GM19025 (cell line): ENCODE results near the gene ITFG1.
"Not testable (repeated sequence)": the region's sequence is repeated elsewhere in the genome, so short reads cannot be mapped to it uniquely, and the experiment has no call there.

Experiments used
- ATAC-seq: cut with Tn5 transposase; IDR thresholded peaks from one replicate; pipeline ENCODE4 v1.9.1; 2021; ENCODE audit warnings: mild to moderate bottlenecking, low read depth, moderate library complexity; ENCODE audit not compliant: unreplicated experiment

ITFG1 gene

DNA sequence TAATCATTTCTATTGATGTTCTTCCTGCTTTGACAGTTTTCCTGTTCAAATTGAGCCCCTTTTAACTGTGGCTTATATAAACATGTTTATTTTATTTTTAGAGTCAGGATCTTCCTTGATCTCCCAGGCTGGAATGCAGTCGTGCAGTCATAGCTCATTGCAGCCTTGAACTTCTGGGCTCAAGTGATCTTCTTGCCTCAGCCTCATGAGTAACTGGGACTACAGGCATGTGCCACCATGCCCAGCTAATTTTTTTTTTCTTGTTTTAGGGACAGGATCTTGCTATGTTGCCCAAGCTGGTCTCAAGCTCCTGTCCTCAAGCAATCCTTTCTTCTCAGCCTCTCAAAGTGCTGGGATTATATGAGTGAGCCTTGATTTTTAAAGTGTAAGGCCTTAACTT lies 14.9 kb upstream of the ITFG1 start:
- ATAC-seq = no peak

- no peak for ATAC-seq
Observed at GRCh38 chr16:47473792-47474191, 12.9 kb upstream of the ITFG1 start.

DNA sequence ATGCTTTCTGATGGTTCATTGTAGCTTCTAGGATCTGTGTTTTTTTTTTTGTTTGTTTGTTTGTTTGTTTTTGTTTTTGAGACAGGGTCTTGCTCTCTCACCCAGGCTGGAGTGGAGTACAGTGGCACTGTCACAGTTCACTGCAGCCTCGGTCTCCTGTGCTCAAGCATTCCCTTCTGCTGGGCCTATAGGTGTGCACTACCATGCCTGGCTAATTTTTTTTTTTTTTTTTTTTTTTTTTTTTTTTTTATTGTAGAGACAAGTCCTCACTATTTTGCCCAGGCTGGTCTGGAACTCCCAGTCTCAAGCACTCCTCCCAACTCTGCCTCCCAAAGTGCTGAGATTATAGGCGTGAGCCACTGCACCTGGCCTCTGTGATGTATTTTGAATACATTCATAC lies 12.1 kb upstream of the ITFG1 start:
- not testable (repeated sequence) for ATAC-seq

- ATAC-seq = no peak
Observed at GRCh38 chr16:47470810-47471209, 9.9 kb upstream of the ITFG1 start.

- no peak for ATAC-seq
Observed at GRCh38 chr16:47470211-47470610, 9.3 kb upstream of the ITFG1 start.

- no peak for ATAC-seq
Observed at GRCh38 chr16:47469227-47469626, 8.4 kb upstream of the ITFG1 start.

DNA sequence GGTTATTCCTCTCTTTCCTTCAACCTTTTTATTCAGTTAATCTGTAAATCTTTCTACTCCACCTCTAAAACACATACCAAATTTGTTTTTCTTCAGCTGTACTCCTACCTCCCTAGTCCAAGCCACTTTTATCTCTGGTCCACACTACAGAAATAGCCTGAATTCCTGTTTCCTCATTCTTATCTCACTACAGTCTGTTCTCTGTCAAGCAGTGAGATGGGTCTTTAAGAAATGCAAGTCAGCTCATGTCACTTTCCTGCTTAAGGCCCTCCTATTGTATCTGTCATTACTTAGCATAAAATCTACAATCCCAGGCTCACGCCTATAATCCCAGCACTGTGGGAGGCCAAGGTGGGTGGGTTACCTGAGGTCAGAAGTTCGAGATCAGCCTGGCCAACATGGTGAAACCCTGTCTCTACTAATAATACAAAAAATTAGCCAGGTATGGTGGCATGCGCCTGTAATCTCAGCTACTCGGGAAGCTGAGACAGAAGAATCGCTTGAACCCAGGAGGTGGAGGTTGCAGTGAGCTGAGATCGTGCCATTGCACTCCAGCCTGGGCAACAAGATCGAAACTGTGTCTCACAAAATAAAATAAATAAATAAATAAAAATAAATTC lies 7.3 kb upstream of the ITFG1 start:
- not testable (repeated sequence) for ATAC-seq

DNA sequence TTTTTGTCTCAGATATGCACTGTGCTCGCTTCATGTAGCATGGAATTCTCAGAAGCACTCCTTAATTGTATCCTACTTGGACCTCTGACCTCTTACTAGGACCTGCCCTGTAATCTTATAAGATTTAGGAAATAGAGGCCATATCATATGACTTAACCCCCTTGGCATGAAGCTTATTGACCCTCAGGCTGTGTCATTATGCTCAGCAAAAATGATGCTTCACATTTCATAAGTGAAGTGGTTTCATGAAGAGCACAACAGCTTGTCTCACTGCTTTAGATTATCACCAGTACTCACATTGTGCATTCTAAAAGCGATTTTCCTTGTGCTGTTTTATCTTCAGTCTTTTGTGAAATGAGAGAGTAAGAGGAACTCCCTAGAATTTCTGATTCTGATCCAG lies 6.6 kb upstream of the ITFG1 start:
- ATAC-seq = no peak

DNA sequence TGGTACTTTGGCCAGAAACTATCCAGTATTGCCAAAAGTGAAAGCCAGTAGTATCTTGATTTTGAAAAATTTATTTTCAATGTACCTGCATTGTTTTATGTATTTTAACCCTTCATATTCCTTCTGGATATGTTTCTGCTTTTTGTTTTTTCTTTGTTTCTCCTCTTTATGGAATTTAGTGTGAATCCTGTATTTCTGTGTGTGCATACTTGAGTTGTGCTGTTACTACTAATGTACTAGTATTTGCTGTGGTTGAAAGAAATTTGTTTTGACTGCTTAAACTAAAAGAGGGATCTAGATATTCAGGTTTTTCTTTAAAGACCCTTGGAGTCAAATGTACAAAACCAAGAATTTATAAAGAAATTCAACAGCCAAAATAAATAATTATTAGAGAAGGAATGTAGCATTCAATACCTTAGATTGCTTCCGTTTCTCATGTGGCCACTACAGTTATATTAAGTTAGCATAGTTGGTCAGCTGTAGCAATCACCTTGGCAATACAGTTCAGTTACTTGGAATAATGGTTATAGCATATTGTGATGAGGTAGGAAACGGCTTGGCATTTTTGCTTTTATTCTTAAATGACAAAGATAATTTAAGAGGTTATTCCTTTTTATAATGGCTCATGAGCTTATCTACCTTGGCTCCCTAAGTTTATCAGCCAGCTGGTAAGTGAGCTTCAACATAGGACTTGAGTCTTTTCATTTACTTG lies 5.2 kb upstream of the ITFG1 start:
- no peak for ATAC-seq

GRCh38 chr16:47463771-47464624 lies 3.1 kb upstream of the ITFG1 start:
- ATAC-seq = no peak

DNA sequence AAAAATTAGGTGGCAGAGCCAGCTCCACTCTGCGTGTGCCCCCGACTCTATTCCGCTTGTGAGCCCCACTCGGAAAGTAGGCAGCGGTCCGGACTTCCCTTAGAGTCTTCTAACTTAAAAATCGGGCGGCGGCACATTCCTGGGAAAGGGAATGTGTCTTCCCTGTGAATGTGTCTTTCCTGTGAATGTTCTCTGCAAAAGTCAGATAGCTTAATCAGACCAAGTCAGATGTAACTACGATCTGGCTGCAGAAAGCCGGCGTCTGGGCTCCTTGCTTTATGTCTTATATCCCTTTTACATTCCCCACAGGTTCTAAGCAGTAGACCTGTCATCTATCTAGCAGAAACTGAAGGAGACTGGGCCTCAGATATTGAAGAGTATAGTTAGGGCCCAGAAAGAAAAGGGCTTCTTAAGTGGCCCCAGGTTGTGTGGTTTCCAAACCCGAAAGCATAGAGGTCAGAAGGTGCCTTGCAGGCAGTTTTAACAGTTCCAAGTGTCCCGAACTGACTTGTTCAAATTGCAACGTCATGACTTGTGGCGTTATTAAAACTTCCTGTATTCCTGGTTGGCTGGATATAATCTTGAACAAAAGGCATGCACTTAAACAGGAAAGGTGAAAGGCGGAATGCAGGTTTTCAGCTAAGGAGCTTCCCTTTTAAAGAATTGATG lies 869 bp upstream of the ITFG1 start:
- ATAC-seq = no peak

DNA sequence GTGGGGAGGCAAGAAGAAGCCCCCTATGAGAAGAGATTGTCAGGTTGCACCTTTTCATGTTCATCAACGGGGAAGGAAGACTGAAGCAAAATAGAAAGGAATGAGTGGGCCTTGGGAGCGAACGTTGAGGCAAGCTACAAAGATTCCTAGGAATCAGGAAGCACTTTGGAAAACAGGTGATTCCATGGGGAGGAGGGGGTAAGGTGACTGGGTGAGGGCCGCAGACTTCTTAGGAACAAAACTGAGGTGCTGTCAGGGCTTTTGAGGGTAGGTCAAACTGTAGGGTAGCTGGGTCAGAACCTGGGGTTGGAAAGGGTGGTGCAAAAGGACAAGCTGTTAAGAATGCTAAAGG lies 528 bp downstream of the ITFG1 start:
- no peak for ATAC-seq

GRCh38 chr16:47459603-47460002 lies 1.3 kb downstream of the ITFG1 start:
- ATAC-seq = no peak

DNA sequence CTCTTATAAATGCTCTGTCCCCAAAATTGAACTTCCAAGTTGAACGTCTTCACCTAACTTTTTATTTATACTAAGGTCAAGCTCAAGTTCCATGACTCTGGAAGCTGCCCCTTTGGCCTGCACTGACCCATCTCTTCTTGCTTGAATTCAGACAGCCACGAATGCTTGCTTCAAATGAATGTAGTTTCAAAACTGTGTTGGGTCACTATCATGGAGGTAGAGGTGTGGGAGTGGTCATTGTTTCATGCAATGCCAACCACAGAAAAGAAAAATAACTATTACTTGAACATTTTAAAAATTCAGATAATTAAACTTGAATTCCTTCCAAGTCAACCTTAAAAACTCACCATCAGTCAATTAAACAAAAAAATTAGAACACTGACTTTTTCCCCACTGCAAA lies 2.5 kb downstream of the ITFG1 start:
- ATAC-seq = no peak

DNA sequence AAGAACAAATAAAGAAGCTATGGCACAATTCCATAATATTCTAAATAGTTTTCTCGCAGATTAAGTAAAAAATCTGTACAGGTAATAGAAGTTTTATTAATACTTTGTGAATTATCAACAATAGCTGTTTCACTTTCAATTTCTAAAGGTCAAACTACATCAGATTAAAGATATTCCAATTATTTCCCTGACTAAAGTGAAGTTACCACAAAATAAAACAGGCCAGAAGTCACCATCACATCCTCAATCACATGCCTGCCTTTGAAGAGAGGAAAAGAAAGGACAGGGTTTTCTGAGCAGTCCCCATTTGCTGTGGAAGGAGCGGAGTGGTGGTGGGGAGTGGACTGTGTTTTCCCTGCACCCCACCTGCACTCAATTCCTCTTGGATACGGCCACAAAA lies 11.1 kb downstream of the ITFG1 start:
- no peak for ATAC-seq

DNA sequence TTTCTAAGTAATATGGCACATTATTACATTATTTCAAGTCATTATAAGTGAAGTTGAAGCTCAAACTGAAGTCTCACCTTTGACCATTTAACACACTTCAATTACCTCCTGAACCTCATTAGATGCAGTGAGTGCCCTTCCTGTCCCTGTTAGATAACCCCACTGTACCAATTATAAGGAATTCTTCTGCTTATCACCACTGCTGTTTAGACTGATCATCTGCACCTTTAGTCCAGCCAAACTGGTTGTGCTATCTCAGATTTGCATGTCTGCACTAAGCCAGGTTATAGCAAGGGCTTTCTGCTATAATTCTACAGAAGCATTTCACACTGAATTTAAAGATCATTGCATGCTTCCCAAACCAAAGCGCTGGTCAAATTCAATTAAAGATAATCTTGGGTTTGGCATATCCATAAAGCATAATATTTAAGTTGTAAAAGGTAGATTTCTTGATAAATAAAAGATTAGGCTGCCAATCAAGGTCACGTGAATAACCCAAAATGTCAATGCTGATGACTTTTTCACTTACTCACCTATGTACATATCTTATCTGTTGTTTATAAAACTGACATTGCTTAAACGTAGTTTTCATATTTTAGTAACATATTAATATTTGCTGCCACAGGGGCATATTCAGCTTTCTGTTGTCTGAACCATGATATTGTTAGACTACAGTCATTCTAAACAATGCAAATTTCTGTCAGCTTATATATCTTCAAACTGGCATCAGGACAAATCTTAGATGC lies 11.9 kb downstream of the ITFG1 start:
- ATAC-seq = no peak

GRCh38 chr16:47446431-47446830 lies 14.4 kb downstream of the ITFG1 start:
- ATAC-seq = no peak

GRCh38 chr16:47442884-47443283 lies 18.0 kb downstream of the ITFG1 start:
- not testable (repeated sequence) for ATAC-seq

GRCh38 chr16:47440066-47440465 lies 20.8 kb downstream of the ITFG1 start:
- ATAC-seq = not testable (repeated sequence)

DNA sequence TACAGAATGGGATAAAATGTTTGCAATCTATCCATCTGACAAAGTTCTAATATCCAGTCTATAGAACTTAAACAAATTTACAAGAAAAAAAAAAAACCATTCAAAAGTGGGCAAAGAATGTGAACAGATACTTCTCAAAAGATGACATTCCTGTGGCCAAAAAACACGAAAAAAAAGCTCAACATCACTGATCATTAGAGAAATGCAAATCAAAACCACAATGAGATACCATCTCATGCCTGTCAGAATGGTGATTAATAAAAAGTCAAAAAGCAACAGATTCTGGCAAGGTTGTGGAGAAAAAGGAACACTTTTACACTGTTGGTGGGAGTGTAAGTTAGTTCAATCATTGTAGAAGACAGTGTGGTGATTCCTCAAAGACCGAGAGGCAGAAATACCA lies 26.6 kb downstream of the ITFG1 start:
- not testable (repeated sequence) for ATAC-seq
